AG10803 (cell line): Measurements from ENCODE around the gene GPX6.

Experiments used
- DNase-seq: peaks from one replicate; pipeline ENCODE4 v3.0.0; 2010; ENCODE audit warnings: low read depth
- H3K4me3 ChIP-seq: 2 replicates; pipeline ENCODE4 v1.5.1; 2011; ENCODE audit warnings: mild to moderate bottlenecking, low read length, control low read depth
- CTCF ChIP-seq: conservative IDR thresholded peaks from 2 replicates; pipeline ENCODE4 v1.5.1; 2011; ENCODE audit warnings: mild to moderate bottlenecking, low read length, control low read depth, inconsistent platforms

GPX6 gene

GRCh38 chr6:28537509-28538140 lies 22.0 kb upstream of the GPX6 start:
- no peak for DNase-seq
- H3K4me3 ChIP-seq: no peak overlapping the region
- no peak for TF ChIP-seq CTCF

GRCh38 chr6:28537065-28537464 lies 21.5 kb upstream of the GPX6 start:
- H3K4me3 ChIP-seq: no peak overlapping the region
- TF ChIP-seq CTCF: no peak
- DNase-seq: no peak

- no peak for TF ChIP-seq CTCF
- no peak overlapping the region for H3K4me3 ChIP-seq
- DNase-seq: no peak
Observed at GRCh38 chr6:28534875-28535274, 19.3 kb upstream of the GPX6 start.

- no peak for DNase-seq
- no peak overlapping the region for H3K4me3 ChIP-seq
- no peak for TF ChIP-seq CTCF
Observed at GRCh38 chr6:28534306-28534705, 18.7 kb upstream of the GPX6 start.

- TF ChIP-seq CTCF: no peak
- no peak for DNase-seq
- H3K4me3 ChIP-seq: no peak overlapping the region
Observed at GRCh38 chr6:28531479-28532128, 16.0 kb upstream of the GPX6 start.

GRCh38 chr6:28530777-28531176 lies 15.2 kb upstream of the GPX6 start:
- no peak for DNase-seq
- H3K4me3 ChIP-seq: no peak overlapping the region
- no peak for TF ChIP-seq CTCF

- H3K4me3 ChIP-seq: no peak within 1 kb of the TSS
- TF ChIP-seq CTCF: no peak
- DNase-seq: no peak
Observed at GRCh38 chr6:28525496-28526039, 10.0 kb upstream of the GPX6 start, which contains the start of gene GPX5. GPX5 (plus strand) TSS chr6:28525881; CDS start chr6:28526014, 133 bp downstream.
